RPMI7951 (cell line): ENCODE results near the gene SGK1. TPM values are rescaled to one million over a fixed set of nuclear protein-coding genes. Genes with fewer than 3 reads are reported as not detected.
"Not testable (repeated sequence)": the region's sequence is repeated elsewhere in the genome, so short reads cannot be mapped to it uniquely, and the experiment has no call there.

Experiments
- DNase-seq: peaks from one replicate; pipeline ENCODE4 v3.0.0-alpha.2; 2012; ENCODE audit warnings: low read depth
- total RNA-seq: library from RNA; depleted of rRNA; stranded (reverse); fragments of >200 nt; shearing (Covaris generic); gene quantifications from 2 replicates; pipeline ENCODE4 v1.2.3, GENCODE V29; 2014

SGK1 gene
- total RNA-seq, 1 experiment from 2014 or later: 118 TPM

GRCh38 chr6:134223796-134224420 is 94.0 kb downstream of the SGK1 start:
- no peak for DNase-seq

GRCh38 chr6:134221250-134221649 is 96.7 kb downstream of the SGK1 start:
- no peak for DNase-seq

- no peak for DNase-seq
Observed at GRCh38 chr6:134217798-134218140, 100.1 kb downstream of the SGK1 start.

GRCh38 chr6:134217105-134217797 is 100.7 kb downstream of the SGK1 start:
- DNase-seq: no peak

- DNase-seq: no peak
Observed at GRCh38 chr6:134216301-134217010, 101.5 kb downstream of the SGK1 start.

- not testable (repeated sequence) for DNase-seq
Observed at GRCh38 chr6:134213410-134213809, 104.5 kb downstream of the SGK1 start.

GRCh38 chr6:134211297-134211696 is 106.6 kb downstream of the SGK1 start:
- no peak for DNase-seq

- no peak for DNase-seq
Observed at GRCh38 chr6:134207421-134207820, 110.5 kb downstream of the SGK1 start.

- no peak for DNase-seq
Observed at GRCh38 chr6:134205366-134205765, 112.5 kb downstream of the SGK1 start.

- not testable (repeated sequence) for DNase-seq
Observed at GRCh38 chr6:134204759-134205158, 113.2 kb downstream of the SGK1 start.

GRCh38 chr6:134204031-134204430 is 113.9 kb downstream of the SGK1 start:
- no peak for DNase-seq

GRCh38 chr6:134201716-134202115 is 116.2 kb downstream of the SGK1 start:
- no peak for DNase-seq

GRCh38 chr6:134199848-134200606 is 117.9 kb downstream of the SGK1 start:
- no peak for DNase-seq

- DNase-seq: no peak
Observed at GRCh38 chr6:134198093-134198492, 119.8 kb downstream of the SGK1 start.

- not testable (repeated sequence) for DNase-seq
Observed at GRCh38 chr6:134197685-134198084, 120.2 kb downstream of the SGK1 start.

GRCh38 chr6:134196568-134197193 is 121.2 kb downstream of the SGK1 start:
- no peak for DNase-seq

GRCh38 chr6:134195985-134196384 is 121.9 kb downstream of the SGK1 start:
- no peak for DNase-seq

GRCh38 chr6:134195164-134195906 is 122.6 kb downstream of the SGK1 start:
- DNase-seq: no peak

- no peak for DNase-seq
Observed at GRCh38 chr6:134193536-134194498, 124.1 kb downstream of the SGK1 start.

- not testable (repeated sequence) for DNase-seq
Observed at GRCh38 chr6:134192609-134193008, 125.3 kb downstream of the SGK1 start.
